PC-3 (cell line): ENCODE results near the gene FOXRED2.
"Not testable (repeated sequence)": the region's sequence is repeated elsewhere in the genome, so short reads cannot be mapped to it uniquely, and the experiment has no call there.

Experiments
- EZH2phosphoT487 ChIP-seq: fragments of 300-600 bp; sonication (generic); IDR thresholded peaks from 2 replicates; pipeline ENCODE4 v1.6.1; 2018; ENCODE audit warnings: mild to moderate bottlenecking, antibody characterized with exemption, low read length, borderline replicate concordance
- TF ChIP-seq, protein P1 (sequence below): fragments of 300-600 bp; sonication (generic); conservative IDR thresholded peaks from 2 replicates; pipeline ENCODE4 v1.5.1; 2017; ENCODE audit warnings: antibody characterized with exemption, low read depth, mild to moderate bottlenecking, low read length

DNA sequence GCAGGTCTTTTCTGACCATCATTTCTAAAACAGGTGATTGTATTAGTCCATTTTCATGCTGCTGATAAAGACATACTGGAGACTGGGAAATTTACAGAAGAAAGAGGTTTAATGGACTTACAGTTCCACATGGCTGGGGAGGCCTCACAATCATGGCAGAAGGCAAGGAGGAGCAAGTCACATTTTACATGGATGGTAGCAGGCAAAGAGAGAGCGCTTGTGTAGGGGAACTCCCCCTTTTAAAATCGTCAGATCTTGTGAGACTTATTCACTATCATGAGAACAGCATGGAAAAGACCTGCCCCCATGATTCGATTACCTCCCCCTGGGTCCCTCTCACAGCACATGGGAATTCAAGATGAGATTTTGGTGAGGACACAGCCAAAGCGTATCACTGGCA lies 26.5 kb upstream of the FOXRED2 start:
- TF ChIP-seq, protein P1, sequence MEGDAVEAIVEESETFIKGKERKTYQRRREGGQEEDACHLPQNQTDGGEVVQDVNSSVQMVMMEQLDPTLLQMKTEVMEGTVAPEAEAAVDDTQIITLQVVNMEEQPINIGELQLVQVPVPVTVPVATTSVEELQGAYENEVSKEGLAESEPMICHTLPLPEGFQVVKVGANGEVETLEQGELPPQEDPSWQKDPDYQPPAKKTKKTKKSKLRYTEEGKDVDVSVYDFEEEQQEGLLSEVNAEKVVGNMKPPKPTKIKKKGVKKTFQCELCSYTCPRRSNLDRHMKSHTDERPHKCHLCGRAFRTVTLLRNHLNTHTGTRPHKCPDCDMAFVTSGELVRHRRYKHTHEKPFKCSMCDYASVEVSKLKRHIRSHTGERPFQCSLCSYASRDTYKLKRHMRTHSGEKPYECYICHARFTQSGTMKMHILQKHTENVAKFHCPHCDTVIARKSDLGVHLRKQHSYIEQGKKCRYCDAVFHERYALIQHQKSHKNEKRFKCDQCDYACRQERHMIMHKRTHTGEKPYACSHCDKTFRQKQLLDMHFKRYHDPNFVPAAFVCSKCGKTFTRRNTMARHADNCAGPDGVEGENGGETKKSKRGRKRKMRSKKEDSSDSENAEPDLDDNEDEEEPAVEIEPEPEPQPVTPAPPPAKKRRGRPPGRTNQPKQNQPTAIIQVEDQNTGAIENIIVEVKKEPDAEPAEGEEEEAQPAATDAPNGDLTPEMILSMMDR: not testable (repeated sequence)
- TF ChIP-seq EZH2phosphoT487: not testable (repeated sequence)
